Bladder microvascular endothelial cell (primary cell): ENCODE data around the gene ADCY4. TPM values are rescaled to one million over a fixed set of nuclear protein-coding genes. Genes with fewer than 3 reads are reported as not detected.

Source experiments
- total RNA-seq: library from RNA; depleted of rRNA; stranded (reverse); fragments of >200 nt; gene quantifications from 2 replicates; pipeline ENCODE4 v1.2.3, GENCODE V29; 2014

The ADCY4 gene
- total RNA-seq, result 61.5 and 89.6 TPM in 2 replicates

DNA sequence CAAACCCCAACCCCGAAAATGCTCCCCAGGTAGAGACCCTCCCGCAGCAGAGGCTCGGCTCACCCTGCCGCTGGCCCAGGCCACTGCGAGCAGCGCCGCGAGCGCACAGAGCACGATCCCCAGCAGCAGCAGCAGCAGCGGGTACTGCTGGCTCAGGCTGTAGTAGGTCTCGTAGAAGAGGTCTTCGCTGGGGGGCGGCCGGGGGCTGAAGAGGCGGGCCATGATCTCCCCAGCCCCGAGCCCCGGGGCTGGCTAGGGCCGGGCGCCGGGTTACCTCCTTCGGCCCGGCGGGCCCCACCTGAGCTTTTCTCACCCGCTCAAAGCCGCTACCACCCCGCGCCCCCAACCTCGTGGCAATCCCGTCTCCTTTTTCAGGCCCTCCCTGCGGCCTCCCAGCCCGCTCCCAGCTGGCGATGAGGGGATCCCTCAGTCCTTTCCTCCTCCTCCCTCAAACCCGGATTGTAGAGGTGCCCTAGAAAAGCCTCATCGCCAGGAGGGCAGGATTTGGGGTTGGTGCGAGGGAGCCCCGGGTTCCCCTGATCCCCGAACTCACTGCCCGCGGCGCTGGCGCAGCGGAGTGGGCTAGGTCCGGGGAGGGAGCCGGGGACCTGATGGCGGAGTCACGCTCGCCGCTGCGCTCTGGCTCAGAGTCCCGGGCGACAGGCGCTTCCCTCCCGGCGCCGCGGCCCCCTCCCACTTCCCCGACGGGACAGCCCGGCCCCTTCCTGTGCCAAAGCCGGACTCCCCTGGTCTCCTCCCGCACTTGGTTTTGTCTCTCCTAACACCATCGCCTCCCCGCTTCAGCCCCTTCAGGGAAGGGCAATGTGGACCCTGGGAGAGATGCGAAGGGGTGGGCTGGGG is at the start of gene ADCY4:
ADCY4 (minus strand) TSS at position 641 of the 861 bp plus-strand sequence; CDS start at position 222, 419 bp downstream.

DNA sequence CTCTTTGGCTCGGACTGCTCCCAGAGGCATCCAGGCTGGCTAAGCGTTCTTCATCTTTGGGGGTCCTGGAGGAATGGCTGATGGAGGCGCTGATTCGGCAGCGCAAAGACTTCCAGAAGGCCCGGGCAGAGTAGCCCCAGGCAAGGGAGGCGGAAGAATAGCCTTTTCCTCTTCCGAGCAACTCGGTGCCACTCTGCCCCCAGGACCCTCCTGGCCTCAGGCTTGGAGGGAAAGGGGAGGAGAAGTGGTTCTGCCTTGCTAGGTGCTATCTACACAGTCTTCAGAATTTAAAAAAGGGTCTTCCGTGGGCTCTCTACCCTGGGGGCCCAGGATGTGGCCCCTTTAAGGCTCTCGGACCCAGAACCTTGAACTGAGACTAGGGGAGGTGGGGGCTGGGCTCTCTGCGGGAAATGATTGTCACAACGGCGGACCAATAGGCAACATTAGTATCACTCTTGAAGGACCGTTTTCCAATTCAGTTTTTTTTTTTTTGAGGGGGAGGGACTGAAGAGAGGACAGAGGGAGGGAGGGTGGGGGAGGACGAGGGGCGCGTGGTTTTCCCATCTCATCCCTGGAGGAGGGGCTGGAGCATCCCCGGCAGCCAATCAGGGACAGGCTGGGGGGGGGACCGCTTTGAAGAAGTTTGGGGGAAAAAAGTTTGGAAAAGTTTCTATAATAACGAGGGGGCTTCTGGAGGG is 32.8 kb upstream of the ADCY4 start, which contains the start of gene NFATC4:
NFATC4 (plus strand) TSS at position 671 of the 698 bp plus-strand sequence. CDS start 157 bp downstream, outside the sequence.

DNA sequence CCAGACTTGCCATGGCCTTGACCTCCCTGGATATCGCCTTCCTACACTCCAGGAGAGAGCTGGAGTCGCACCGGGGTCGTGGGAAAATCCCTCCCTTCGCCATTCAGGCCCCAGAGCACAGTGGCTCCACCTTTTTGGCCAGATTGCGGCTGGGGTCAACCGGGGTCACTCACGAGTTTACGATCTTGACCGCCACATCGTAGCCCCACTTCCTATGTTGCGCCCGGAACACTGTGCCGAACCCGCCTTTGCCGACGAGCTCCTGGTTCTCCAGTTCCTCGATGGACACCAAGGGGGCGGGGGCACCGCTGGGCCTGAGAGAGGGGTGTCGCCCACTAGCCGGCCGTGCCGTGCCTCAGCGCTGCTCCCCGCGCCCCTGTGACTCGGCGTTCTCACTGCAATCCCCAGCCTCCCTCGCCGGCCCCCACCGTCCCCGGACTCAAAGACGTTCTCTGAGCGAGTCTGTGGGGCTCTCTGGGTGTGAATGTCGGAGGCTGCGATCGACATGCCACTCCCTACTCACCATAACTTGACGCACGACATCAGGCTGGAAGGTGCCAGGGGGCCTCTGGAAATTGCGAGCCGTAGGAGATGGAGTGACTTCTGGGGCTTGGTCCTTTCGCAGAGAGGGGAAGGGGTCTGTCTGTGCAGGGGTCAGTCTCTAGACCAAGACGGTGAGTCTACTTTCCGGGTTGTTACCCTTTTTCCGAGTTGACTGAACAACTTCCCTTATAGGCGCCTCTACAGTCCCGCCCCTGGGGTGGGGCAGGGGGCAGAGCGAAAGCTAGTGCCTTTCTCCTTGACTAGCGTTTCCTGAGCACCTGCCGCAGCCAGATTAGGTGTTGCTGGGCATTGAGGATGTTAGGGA is 4.6 kb upstream of the ADCY4 start, which contains the start of gene RIPK3:
RIPK3 (minus strand) TSS at position 708 of the 868 bp plus-strand sequence; CDS start at position 543, 165 bp downstream.

GRCh38 chr14:24310646-24311604 is 23.9 kb downstream of the ADCY4 start, which contains the start of gene LTB4R:
Gene LTB4R, plus strand, starts transcription at chr14:24311502. Its CDS starts 4,150 bp downstream, at chr14:24315652.

DNA sequence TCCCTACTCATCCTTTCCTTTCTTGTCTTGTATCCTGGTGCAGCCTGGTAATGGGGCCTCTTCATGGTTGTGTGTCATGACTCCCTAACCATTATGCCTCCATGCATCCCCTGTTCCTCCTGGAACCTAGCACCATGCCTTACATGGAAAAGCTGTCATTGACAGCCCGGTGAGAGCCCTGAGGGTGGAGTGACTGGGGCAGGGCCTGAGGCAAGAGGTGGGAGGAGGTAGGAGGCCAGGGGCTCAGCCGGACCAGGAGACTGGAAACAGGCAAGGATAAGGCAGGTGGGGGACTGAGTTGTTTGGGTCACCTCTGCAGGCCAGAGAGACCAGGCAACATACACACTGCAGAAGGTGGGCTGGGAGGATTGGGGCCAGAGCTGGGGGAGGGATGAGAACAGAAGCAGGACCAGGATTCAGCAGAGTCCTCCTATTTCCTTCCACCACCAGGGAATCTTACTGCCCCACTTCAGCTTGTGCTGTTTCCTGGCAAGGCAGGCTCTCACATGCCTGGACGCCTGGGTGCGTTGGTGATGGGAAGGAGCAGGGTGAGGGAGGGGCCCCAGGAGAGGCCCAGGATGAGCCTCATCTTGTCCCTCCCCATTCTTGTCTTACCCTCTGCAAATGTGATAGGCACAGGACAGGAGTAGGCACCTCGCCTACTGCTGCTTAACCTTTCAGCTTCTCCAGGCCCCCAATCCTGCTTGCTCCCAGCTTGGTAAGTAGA is 25.2 kb downstream of the ADCY4 start, which contains the start of gene LTB4R2:
LTB4R2 (plus strand) TSS at position 603 of the 727 bp plus-strand sequence. CDS start 525 bp downstream, outside the sequence.

GRCh38 chr14:24307575-24308341 is 27.1 kb downstream of the ADCY4 start, which contains the start of gene CIDEB:
Gene CIDEB, minus strand, starts transcription at chr14:24307977. Its CDS starts 119 bp downstream, at chr14:24307858.

DNA sequence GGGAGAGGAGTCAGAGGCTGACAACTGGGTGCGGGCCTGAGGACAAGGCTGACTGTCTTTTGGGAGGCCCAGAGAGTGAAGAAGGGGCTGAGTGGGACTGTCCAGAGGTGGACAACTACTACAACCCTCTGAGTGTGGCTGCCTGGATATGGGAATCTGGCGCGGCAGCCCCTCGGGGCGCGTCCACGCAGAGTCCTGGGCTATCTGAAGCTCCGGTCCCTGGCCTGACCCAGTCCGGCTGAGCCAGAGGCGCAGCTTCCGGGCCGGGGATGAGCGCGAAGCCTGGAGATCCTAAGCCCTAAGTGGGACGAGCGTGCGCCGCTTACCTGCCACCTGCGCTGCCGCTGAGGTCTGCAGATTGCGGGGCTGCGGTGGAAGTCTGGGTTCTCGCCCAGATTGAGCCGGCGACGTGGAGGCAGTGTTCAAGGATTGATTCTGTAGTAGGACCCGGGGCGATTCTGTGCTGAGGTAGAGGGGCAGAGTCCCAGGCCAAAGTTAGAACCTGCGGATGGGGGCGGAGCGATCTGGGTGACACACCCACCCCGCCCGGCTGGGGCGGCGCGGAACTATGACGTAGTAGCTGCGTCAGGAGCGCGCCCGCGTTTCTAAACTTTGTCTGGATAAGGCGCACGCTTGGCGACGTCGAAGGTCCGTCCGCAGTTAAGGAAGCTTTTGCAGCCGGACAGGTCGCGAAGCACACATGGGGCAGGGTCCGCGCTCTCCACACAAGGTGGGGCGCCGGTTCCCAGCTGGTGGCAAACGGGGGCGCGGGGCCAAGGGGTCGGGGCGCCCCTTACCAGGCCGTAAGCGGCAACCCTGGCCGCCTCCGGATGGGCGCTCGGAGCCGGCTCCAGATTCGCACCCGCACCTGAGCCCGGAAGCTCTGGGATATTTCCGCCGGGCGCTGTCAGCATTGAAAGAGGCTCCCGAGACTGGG is 35.3 kb downstream of the ADCY4 start, which contains the start of the genes DHRS1 and NOP9:
DHRS1 (minus strand) TSS at position 526 of the 937 bp plus-strand sequence. CDS start 674 bp downstream, outside the sequence.
NOP9 (plus strand) TSS at position 596 of the 937 bp plus-strand sequence; CDS start at position 701, 105 bp downstream.

DNA sequence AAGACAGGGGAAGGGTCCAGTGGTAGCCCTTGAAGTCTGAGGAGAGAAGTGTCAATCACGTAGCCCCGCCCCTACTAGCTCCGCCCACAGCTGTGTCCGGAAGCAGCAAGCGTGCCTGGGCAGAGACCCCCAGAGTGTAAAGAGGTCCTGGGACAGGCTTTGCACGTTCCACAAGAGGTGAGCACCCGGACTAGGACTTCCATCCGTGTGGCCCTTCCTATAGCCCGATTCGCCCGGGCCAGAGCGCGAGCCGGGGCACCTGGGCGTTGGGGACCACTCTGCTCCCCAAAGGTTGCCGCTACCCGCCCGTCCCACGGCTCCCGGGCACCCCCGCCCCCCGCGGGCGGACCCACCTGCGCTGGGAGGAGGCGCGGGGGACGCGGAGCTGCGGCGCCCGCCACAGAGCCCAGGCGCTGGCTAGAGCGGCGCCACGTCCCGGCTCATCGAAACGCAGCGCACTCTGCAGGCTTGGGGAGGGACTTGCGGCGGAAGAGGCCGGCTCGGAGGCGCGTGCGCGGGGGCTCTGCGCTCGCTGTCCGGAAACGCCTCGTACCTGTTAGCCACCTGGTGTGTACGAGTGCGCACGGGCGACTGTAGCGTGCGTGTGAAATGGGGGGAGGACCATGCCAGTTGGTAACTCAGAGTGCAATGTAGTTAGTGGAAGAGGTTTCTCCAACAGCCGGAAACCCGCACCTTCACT is 63.6 kb downstream of the ADCY4 start, which contains the start of gene RABGGTA:
RABGGTA (minus strand) TSS at position 464 of the 700 bp plus-strand sequence. CDS start 482 bp downstream, outside the sequence.

Other genes starting within 250 kb of the ADCY4 start
- gene PCK2, start 240.8 kb downstream of the ADCY4 start, total RNA-seq, result 4.4 and 9.4 TPM in 2 replicates
- 58.8 and 60.2 TPM in 2 replicates for gene DCAF11, start 220.3 kb downstream of the ADCY4 start, total RNA-seq
- 0.82 and 0.97 TPM in 2 replicates for gene NRL, start 220.1 kb downstream of the ADCY4 start, total RNA-seq
- gene FITM1, start 204.4 kb downstream of the ADCY4 start, total RNA-seq, result 0.13 TPM in 1 of 2 replicates, not detected in the other
- gene PSME1, start 198.9 kb downstream of the ADCY4 start, total RNA-seq, result 118 and 158 TPM in 2 replicates
- 17.6 and 28.3 TPM in 2 replicates for gene EMC9, start 193.5 kb downstream of the ADCY4 start, total RNA-seq
- gene PSME2, start 188.5 kb downstream of the ADCY4 start, total RNA-seq, result 124 and 147 TPM in 2 replicates
- 37.1 and 38.4 TPM in 2 replicates for gene RNF31, start 187.6 kb downstream of the ADCY4 start, total RNA-seq
- 55.4 and 72.4 TPM in 2 replicates for gene IRF9, start 173.8 kb downstream of the ADCY4 start, total RNA-seq
- gene REC8, start 163.0 kb downstream of the ADCY4 start, total RNA-seq, result 2.3 and 2.5 TPM in 2 replicates
- 22.2 and 46.8 TPM in 2 replicates for gene IPO4, start 146.3 kb downstream of the ADCY4 start, total RNA-seq
- gene TM9SF1, start 139.6 kb downstream of the ADCY4 start, total RNA-seq, result 30.3 and 60.7 TPM in 2 replicates
- gene TSSK4, start 129.4 kb downstream of the ADCY4 start, total RNA-seq, result not detected in 2 replicates
- gene CHMP4A, start 121.6 kb downstream of the ADCY4 start, total RNA-seq, result 13.4 and 38.1 TPM in 2 replicates
- gene MDP1, start 119.0 kb downstream of the ADCY4 start, total RNA-seq, result 6.3 and 7.7 TPM in 2 replicates
- gene NEDD8, start 102.7 kb downstream of the ADCY4 start, total RNA-seq, result 259 and 308 TPM in 2 replicates
- gene GMPR2, start 102.1 kb downstream of the ADCY4 start, total RNA-seq, result 97.6 and 118 TPM in 2 replicates
- gene TINF2, start 92.4 kb downstream of the ADCY4 start, total RNA-seq, result 41.1 and 55.2 TPM in 2 replicates
- 0.32 and 1.6 TPM in 2 replicates for gene TGM1, start 71.9 kb downstream of the ADCY4 start, total RNA-seq
- 16.0 and 27.5 TPM in 2 replicates for gene RABGGTA, start 63.5 kb downstream of the ADCY4 start, total RNA-seq
- gene DHRS1, start 35.3 kb downstream of the ADCY4 start, total RNA-seq, result 6.9 and 10.8 TPM in 2 replicates
- gene NOP9, start 35.2 kb downstream of the ADCY4 start, total RNA-seq, result 18.5 and 29.8 TPM in 2 replicates
- 3.7 and 3.8 TPM in 2 replicates for gene CIDEB, start 27.1 kb downstream of the ADCY4 start, total RNA-seq
- gene LTB4R2, start 24.9 kb downstream of the ADCY4 start, total RNA-seq, result 2.6 and 5.0 TPM in 2 replicates
- 2.4 and 4.2 TPM in 2 replicates for gene LTB4R, start 23.6 kb downstream of the ADCY4 start, total RNA-seq
- gene RIPK3, start 4.9 kb upstream of the ADCY4 start, total RNA-seq, result 4.9 TPM in 2 replicates
- 3.2 and 7.4 TPM in 2 replicates for gene NFATC4, start 33.1 kb upstream of the ADCY4 start, total RNA-seq
- gene NYNRIN, start 63.9 kb upstream of the ADCY4 start, total RNA-seq, result 7.3 and 13.8 TPM in 2 replicates
- 1.5 and 3.0 TPM in 2 replicates for gene CBLN3, start 94.6 kb upstream of the ADCY4 start, total RNA-seq
- 50.0 and 63.4 TPM in 2 replicates for gene KHNYN, start 94.9 kb upstream of the ADCY4 start, total RNA-seq
- gene SDR39U1, start 107.7 kb upstream of the ADCY4 start, total RNA-seq, result 6.5 and 11.0 TPM in 2 replicates
- gene CMA1, start 173.2 kb upstream of the ADCY4 start, total RNA-seq, result not detected in 2 replicates
- gene CTSG, start 241.2 kb upstream of the ADCY4 start, total RNA-seq, result not detected in 2 replicates